H1 (cell line): ENCODE results near the gene MAGI1.

Experiments used
- ATF3 ChIP-seq: IDR thresholded peaks from 2 replicates; pipeline ENCODE4 v1.6.1; 2011; ENCODE audit warnings: low read depth, mild to moderate bottlenecking, low read length; ENCODE audit not compliant: insufficient read depth
- CHD1 ChIP-seq: IDR thresholded peaks from 2 replicates; pipeline ENCODE4 v1.6.1; 2012; ENCODE audit warnings: low read depth, low read length, improper control_type of control experiment
- CTCF ChIP-seq, 3 experiments: IDR thresholded peaks; 1 replicate in 2 of 3; 2 replicates in 1 of 3; pipeline versions ENCODE4 v1.5.1 to v1.6.1; 2011; ENCODE audit warnings: low read length in 3 of 3, mild to moderate bottlenecking in 3 of 3, inconsistent platforms in 2 of 3, low read depth in 1 of 3, moderate library complexity in 1 of 3; ENCODE audit not compliant: insufficient read depth in 1 of 3; ENCODE audit errors: control extremely low read depth in 1 of 3
- JUN ChIP-seq: IDR thresholded peaks from 2 replicates; pipeline ENCODE4 v1.6.1; 2011; ENCODE audit warnings: low read depth, mild to moderate bottlenecking, improper control_type of control experiment, low read length
- JUND ChIP-seq: IDR thresholded peaks from 2 replicates; pipeline ENCODE4 v1.6.1; 2011; ENCODE audit warnings: mild to moderate bottlenecking, improper control_type of control experiment, low read length
- NRF1 ChIP-seq: IDR thresholded peaks from 2 replicates; pipeline ENCODE4 v1.6.1; 2011; ENCODE audit warnings: mild to moderate bottlenecking, low read depth, low read length, improper control_type of control experiment
- POLR2A ChIP-seq, 2 experiments: IDR thresholded peaks; 1 replicate in 1 of 2; 2 replicates in 1 of 2; pipeline ENCODE4 v1.6.1; 2011; ENCODE audit warnings: low read depth in 2 of 2, low read length in 2 of 2, mild to moderate bottlenecking in 2 of 2; ENCODE audit errors: control extremely low read depth in 1 of 2
- SAP30 ChIP-seq: fragments of 300-600 bp; sonication (generic); IDR thresholded peaks from 2 replicates; pipeline ENCODE4 v1.7.1; 2012; ENCODE audit warnings: low read length, moderate library complexity, mild to moderate bottlenecking, inconsistent platforms; ENCODE audit not compliant: insufficient read depth, insufficient replicate concordance
- SP1 ChIP-seq: IDR thresholded peaks from 2 replicates; pipeline ENCODE4 v1.6.1; 2011; ENCODE audit warnings: low read depth, low read length
- TEAD4 ChIP-seq: IDR thresholded peaks from 2 replicates; pipeline ENCODE4 v1.6.1; 2012; ENCODE audit warnings: low read depth, low read length, inconsistent platforms, mixed read lengths
- YY1 ChIP-seq: IDR thresholded peaks from 2 replicates; pipeline ENCODE4 v1.6.1; 2011; ENCODE audit warnings: low read depth, mild to moderate bottlenecking, low read length

- TF ChIP-seq CTCF (IDR thresholded peaks at IDR 0.05; ENCODE audit: control extremely low read depth in 1 of 3, insufficient read depth in 1 of 3, low read depth in 1 of 3, low read length in 3 of 3) (no peak), JUND (no peak), SP1 (no peak), JUN (no peak), ATF3 (no peak), SAP30 (no peak), NRF1 (no peak), POLR2A (IDR thresholded peaks at IDR 0.05; ENCODE audit: control extremely low read depth in 1 of 2, low read depth in 2 of 2, low read length in 2 of 2) (no peak), YY1 (no peak), CHD1 (no peak), TEAD4 (no peak)
These were observed 305.3 kb downstream of the MAGI1 start for GRCh38 chr3:65733459-65733858.
